UCSD-AML1 (cell line): ENCODE results near the gene AGAP1.

Experiments used
- DNase-seq: peaks from one replicate; lab custom pipeline; 2025; ENCODE audit not compliant: unreplicated experiment; lab: John Stamatoyannopoulos, UW

Gene AGAP1

GRCh38 chr2:235507928-235508327, 14.1 kb downstream of the AGAP1 start:
- no peak for DNase-seq

GRCh38 chr2:235508371-235509160, 14.7 kb downstream of the AGAP1 start:
- no peak for DNase-seq

GRCh38 chr2:235510318-235510717, 16.5 kb downstream of the AGAP1 start:
- no peak for DNase-seq

- DNase-seq: no peak
Measured at GRCh38 chr2:235511187-235511661, 17.4 kb downstream of the AGAP1 start.

- no peak for DNase-seq
Measured at GRCh38 chr2:235511751-235512698, 18.2 kb downstream of the AGAP1 start.

- DNase-seq: no peak
Measured at GRCh38 chr2:235512699-235513053, 18.8 kb downstream of the AGAP1 start.

GRCh38 chr2:235513984-235514626, 20.3 kb downstream of the AGAP1 start:
- no peak for DNase-seq

GRCh38 chr2:235514627-235515363, 21.0 kb downstream of the AGAP1 start:
- no peak for DNase-seq

- DNase-seq: no peak
Measured at GRCh38 chr2:235515364-235515742, 21.5 kb downstream of the AGAP1 start.

- DNase-seq: no peak
Measured at GRCh38 chr2:235515821-235516220, 22.0 kb downstream of the AGAP1 start.

- DNase-seq: no peak
Measured at GRCh38 chr2:235516257-235516656, 22.4 kb downstream of the AGAP1 start.

- DNase-seq: no peak
Measured at GRCh38 chr2:235518322-235519090, 24.7 kb downstream of the AGAP1 start.

GRCh38 chr2:235520787-235521186, 26.9 kb downstream of the AGAP1 start:
- DNase-seq: no peak

GRCh38 chr2:235521844-235522243, 28.0 kb downstream of the AGAP1 start:
- no peak for DNase-seq

GRCh38 chr2:235523021-235523420, 29.2 kb downstream of the AGAP1 start:
- no peak for DNase-seq

- DNase-seq: no peak
Measured at GRCh38 chr2:235523486-235524150, 29.8 kb downstream of the AGAP1 start.

GRCh38 chr2:235526166-235526565, 32.3 kb downstream of the AGAP1 start:
- DNase-seq: no peak

GRCh38 chr2:235527806-235528469, 34.1 kb downstream of the AGAP1 start:
- DNase-seq: no peak

- no peak for DNase-seq
Measured at GRCh38 chr2:235529621-235530020, 35.8 kb downstream of the AGAP1 start.
